Measurements from ENCODE around the gene SCYGR4. TPM values are rescaled to one million over a fixed set of nuclear protein-coding genes. Genes with fewer than 3 reads are reported as not detected.

Gene SCYGR4
- total and polyA plus RNA-seq, 5 donors from 2014 or later, result not detected

- DNase-seq (no peak), ATAC-seq (ENCODE audit: low read depth in 2 of 2) (no peak)
- H3K27ac Mint-ChIP-seq, result no peak overlapping the region
- Histone ChIP-seq H3K27ac (ENCODE audit: insufficient read depth, low read length, poor library complexity, severe bottlenecking) (no peak overlapping the region), H3K9me3 (ENCODE audit: control insufficient read depth in 2 of 2, low read length in 2 of 2) (no peaks in the 10 kb centered on the region), H3K4me1 (ENCODE audit: control insufficient read depth, insufficient read depth, low read length, poor library complexity, severe bottlenecking) (no peaks in the 10 kb centered on the region), H3K4me3 (ENCODE audit: low read depth, low read length) (no peak overlapping the region), H3K36me3 (ENCODE audit: control insufficient read depth, insufficient read depth, low read length) (no peaks in the 10 kb centered on the region), H3K27me3 (ENCODE audit: control insufficient read depth, insufficient read depth, low read length) (peaks cover 4% of the 10 kb centered on the region)
- H3K4me3 Mint-ChIP-seq, result no peak overlapping the region
- H3K36me3 Mint-ChIP-seq, result no peaks in the 10 kb centered on the region
- peaks cover 14% of the 10 kb centered on the region for H3K27me3 Mint-ChIP-seq
- H3K4me1 Mint-ChIP-seq, result peaks cover 0 to 2% (median 0%) of the 10 kb centered on the region in 4 donors
- peaks cover 0 to 1% (median 0%) of the 10 kb centered on the region in 7 donors for H3K9me3 Mint-ChIP-seq
These were observed 3.1 kb upstream of the SCYGR4 start for GRCh38 chr2:227614246-227614645.

DNA sequence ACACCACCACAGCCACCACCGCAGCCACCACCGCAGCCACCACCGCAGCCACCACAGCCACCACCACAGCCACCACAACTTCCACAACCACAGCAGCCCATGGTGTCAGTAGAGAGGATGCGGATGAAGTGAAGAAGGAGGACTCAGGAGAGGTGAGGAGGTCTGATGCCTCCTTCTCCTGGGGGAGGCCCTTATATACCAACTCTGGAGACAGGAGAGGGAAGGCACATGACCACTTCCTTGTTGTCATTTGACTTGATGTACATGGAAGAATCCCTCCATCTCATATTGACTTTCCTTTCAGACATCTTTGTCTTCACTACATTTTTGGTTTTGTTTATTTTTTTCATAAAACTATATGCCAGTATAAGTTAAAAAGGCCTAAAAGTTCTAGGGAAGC, 2.6 kb upstream of the SCYGR4 start, which contains the start of gene SCYGR3:
Gene SCYGR3 (minus strand): TSS at position 101 of the 400 bp plus-strand sequence. CDS start 0 bp downstream, at position 101.
- H3K9me3 ChIP-seq (ENCODE audit: control insufficient read depth in 2 of 2, low read length in 2 of 2), result no peaks in the 10 kb centered on the region
- no peak for ATAC-seq (ENCODE audit: low read depth in 2 of 2)
- H3K9me3 Mint-ChIP-seq, result peaks cover 0 to 1% (median 0%) of the 10 kb centered on the region in 7 donors
- H3K36me3 ChIP-seq (ENCODE audit: control insufficient read depth, insufficient read depth, low read length), result no peaks in the 10 kb centered on the region
- no peaks in the 10 kb centered on the region for H3K4me1 ChIP-seq (ENCODE audit: control insufficient read depth, insufficient read depth, low read length, poor library complexity, severe bottlenecking)
- H3K27ac ChIP-seq (ENCODE audit: insufficient read depth, low read length, poor library complexity, severe bottlenecking), result no peak within 1 kb of the TSS
- peaks cover 18% of the 10 kb centered on the region for H3K27me3 Mint-ChIP-seq
- DNase-seq, result no peak
- no peak within 1 kb of the TSS for H3K4me3 Mint-ChIP-seq
- H3K4me3 ChIP-seq (ENCODE audit: low read depth, low read length), result no peak within 1 kb of the TSS
- no peaks in the 10 kb centered on the region for H3K36me3 Mint-ChIP-seq
- no peak within 1 kb of the TSS for H3K27ac Mint-ChIP-seq
- H3K27me3 ChIP-seq (ENCODE audit: control insufficient read depth, insufficient read depth, low read length), result peaks cover 4% of the 10 kb centered on the region
- peaks cover 0 to 2% (median 0%) of the 10 kb centered on the region in 4 donors for H3K4me1 Mint-ChIP-seq

DNA sequence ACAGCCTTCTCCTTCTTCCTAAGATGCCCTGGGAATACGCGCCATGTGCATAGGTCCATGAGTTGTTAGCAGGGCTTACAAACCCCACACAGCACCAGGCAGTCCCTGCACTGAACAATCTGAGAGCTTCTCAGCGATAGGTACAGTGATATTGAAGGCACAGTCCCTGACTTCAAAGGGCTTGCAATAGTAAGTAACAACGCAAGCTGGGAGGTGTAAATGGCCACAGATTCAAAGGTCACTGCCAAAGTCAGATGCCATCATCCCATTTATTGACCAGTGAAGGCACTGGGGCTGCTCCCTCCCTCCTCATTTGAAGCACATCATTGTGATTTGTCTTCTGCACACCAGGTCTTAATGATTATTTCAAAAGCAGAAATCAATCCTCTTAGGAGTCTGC, 2.1 kb upstream of the SCYGR4 start:
- no peak overlapping the region for H3K27ac ChIP-seq (ENCODE audit: insufficient read depth, low read length, poor library complexity, severe bottlenecking)
- H3K36me3 Mint-ChIP-seq, result no peaks in the 10 kb centered on the region
- H3K36me3 ChIP-seq (ENCODE audit: control insufficient read depth, insufficient read depth, low read length), result no peaks in the 10 kb centered on the region
- DNase-seq, result no peak
- no peak overlapping the region for H3K27ac Mint-ChIP-seq
- H3K4me1 ChIP-seq (ENCODE audit: control insufficient read depth, insufficient read depth, low read length, poor library complexity, severe bottlenecking), result no peaks in the 10 kb centered on the region
- H3K4me1 Mint-ChIP-seq, result no peaks in the 10 kb centered on the region
- peaks cover 0 to 1% (median 0%) of the 10 kb centered on the region in 7 donors for H3K9me3 Mint-ChIP-seq
- peaks cover 4% of the 10 kb centered on the region for H3K27me3 ChIP-seq (ENCODE audit: control insufficient read depth, insufficient read depth, low read length)
- H3K27me3 Mint-ChIP-seq, result peaks cover 20% of the 10 kb centered on the region
- no peaks in the 10 kb centered on the region for H3K9me3 ChIP-seq (ENCODE audit: control insufficient read depth in 2 of 2, low read length in 2 of 2)
- no peak for ATAC-seq (ENCODE audit: low read depth in 2 of 2)
- H3K4me3 Mint-ChIP-seq, result no peak overlapping the region
- H3K4me3 ChIP-seq (ENCODE audit: low read depth, low read length), result no peak overlapping the region

DNA sequence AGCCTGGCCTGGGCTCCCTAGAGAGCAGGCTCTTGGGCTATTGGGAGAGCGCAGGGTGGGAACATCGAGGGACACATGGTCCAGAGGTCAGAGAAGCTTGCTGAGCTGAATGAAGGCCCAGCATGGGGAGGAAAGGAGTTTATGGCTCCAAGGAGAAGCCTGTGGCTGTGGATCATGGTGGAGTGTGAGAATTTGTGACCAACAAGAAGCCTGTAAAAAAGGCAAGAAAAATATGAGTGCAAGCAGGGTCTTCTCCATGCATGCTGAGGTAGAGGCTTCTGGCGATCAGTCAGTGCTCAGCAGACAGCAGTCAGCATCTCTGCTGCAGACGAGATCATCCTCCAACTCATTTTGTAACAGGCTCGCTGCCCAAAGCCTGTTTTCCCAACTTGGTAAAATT, 1.4 kb upstream of the SCYGR4 start:
- no peak overlapping the region for H3K4me3 Mint-ChIP-seq
- Histone ChIP-seq H3K36me3 (ENCODE audit: control insufficient read depth, insufficient read depth, low read length) (no peaks in the 10 kb centered on the region), H3K27ac (ENCODE audit: insufficient read depth, low read length, poor library complexity, severe bottlenecking) (no peak overlapping the region), H3K27me3 (ENCODE audit: control insufficient read depth, insufficient read depth, low read length) (peaks cover 4% of the 10 kb centered on the region), H3K4me3 (ENCODE audit: low read depth, low read length) (no peak overlapping the region), H3K4me1 (ENCODE audit: control insufficient read depth, insufficient read depth, low read length, poor library complexity, severe bottlenecking) (no peaks in the 10 kb centered on the region), H3K9me3 (ENCODE audit: control insufficient read depth in 2 of 2, low read length in 2 of 2) (no peaks in the 10 kb centered on the region)
- DNase-seq, result no peak
- peaks cover 15% of the 10 kb centered on the region for H3K27me3 Mint-ChIP-seq
- ATAC-seq (ENCODE audit: low read depth in 2 of 2), result no peak
- no peak overlapping the region for H3K27ac Mint-ChIP-seq
- H3K4me1 Mint-ChIP-seq, result no peaks in the 10 kb centered on the region
- peaks cover 0 to 1% (median 0%) of the 10 kb centered on the region in 7 donors for H3K9me3 Mint-ChIP-seq
- H3K36me3 Mint-ChIP-seq, result no peaks in the 10 kb centered on the region

DNA sequence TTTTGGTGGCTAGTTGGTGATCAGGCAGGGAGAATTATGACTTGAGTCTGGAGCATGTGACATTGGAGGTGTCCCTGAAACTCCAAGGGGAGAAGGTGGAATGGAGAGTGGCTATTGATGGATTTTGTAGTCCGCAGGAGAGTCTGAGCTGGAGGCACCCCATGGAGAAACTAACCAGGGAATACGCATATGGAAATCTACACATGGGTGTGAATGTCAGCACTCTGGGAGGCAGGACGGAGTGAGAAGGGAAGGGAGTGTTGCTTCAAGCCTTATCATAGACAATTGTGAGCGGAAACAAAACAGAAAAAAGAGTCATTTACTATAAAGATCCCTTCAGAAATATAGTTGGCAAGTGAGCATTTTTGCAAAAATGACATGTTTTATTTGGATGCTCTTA, 667 bp upstream of the SCYGR4 start:
- no peaks in the 10 kb centered on the region for H3K36me3 Mint-ChIP-seq
- Histone ChIP-seq H3K4me3 (ENCODE audit: low read depth, low read length) (no peak overlapping the region), H3K36me3 (ENCODE audit: control insufficient read depth, insufficient read depth, low read length) (no peaks in the 10 kb centered on the region), H3K9me3 (ENCODE audit: control insufficient read depth in 2 of 2, low read length in 2 of 2) (no peaks in the 10 kb centered on the region), H3K27me3 (ENCODE audit: control insufficient read depth, insufficient read depth, low read length) (no peaks in the 10 kb centered on the region), H3K27ac (ENCODE audit: insufficient read depth, low read length, poor library complexity, severe bottlenecking) (no peak overlapping the region), H3K4me1 (ENCODE audit: control insufficient read depth, insufficient read depth, low read length, poor library complexity, severe bottlenecking) (no peaks in the 10 kb centered on the region)
- DNase-seq (no peak), ATAC-seq (ENCODE audit: low read depth in 2 of 2) (no peak)
- H3K4me1 Mint-ChIP-seq, result no peaks in the 10 kb centered on the region
- H3K27ac Mint-ChIP-seq, result no peak overlapping the region
- H3K4me3 Mint-ChIP-seq, result no peak overlapping the region
- H3K27me3 Mint-ChIP-seq, result peaks cover 14% of the 10 kb centered on the region
- peaks cover 0 to 1% (median 0%) of the 10 kb centered on the region in 7 donors for H3K9me3 Mint-ChIP-seq

GRCh38 chr2:227623226-227623625, 5.9 kb downstream of the SCYGR4 start:
- H3K4me1 Mint-ChIP-seq, result no peaks in the 10 kb centered on the region
- H3K27ac ChIP-seq (ENCODE audit: insufficient read depth, low read length, poor library complexity, severe bottlenecking), result no peak overlapping the region
- H3K27ac Mint-ChIP-seq, result no peak overlapping the region
- H3K36me3 Mint-ChIP-seq, result no peaks in the 10 kb centered on the region
- no peak overlapping the region for H3K4me3 Mint-ChIP-seq
- H3K36me3 ChIP-seq (ENCODE audit: control insufficient read depth, insufficient read depth, low read length), result no peaks in the 10 kb centered on the region
- ATAC-seq (ENCODE audit: low read depth in 2 of 2) (no peak), DNase-seq (no peak)
- H3K9me3 Mint-ChIP-seq, result peaks cover 0 to under 1% (median 0%) of the 10 kb centered on the region in 7 donors
- no peaks in the 10 kb centered on the region for H3K9me3 ChIP-seq (ENCODE audit: control insufficient read depth in 2 of 2, low read length in 2 of 2)
- H3K4me1 ChIP-seq (ENCODE audit: control insufficient read depth, insufficient read depth, low read length, poor library complexity, severe bottlenecking), result no peaks in the 10 kb centered on the region
- H3K27me3 ChIP-seq (ENCODE audit: control insufficient read depth, insufficient read depth, low read length), result peaks cover 3% of the 10 kb centered on the region
- H3K4me3 ChIP-seq (ENCODE audit: low read depth, low read length), result no peak overlapping the region
- H3K27me3 Mint-ChIP-seq, result peaks cover 19% of the 10 kb centered on the region

DNA sequence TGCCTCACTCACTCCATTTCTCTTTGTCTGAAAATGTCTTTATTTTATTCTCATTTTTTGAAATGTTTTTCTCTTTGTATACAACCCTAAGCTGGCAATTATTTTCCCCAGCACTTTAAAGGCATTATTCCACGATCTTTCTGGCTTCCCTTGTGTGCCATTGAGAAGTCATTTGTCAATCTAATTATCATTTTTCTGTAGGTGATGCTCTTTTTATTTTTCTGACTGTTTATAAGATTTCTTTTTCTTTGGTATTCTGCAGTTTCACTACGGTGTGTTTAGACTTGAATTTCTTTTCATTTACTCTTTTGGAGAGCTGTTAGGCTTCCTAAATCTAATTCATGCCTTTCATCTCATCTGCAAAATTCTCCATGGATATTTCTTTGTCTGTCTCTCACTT, 8.1 kb downstream of the SCYGR4 start:
- no peak overlapping the region for H3K27ac ChIP-seq (ENCODE audit: insufficient read depth, low read length, poor library complexity, severe bottlenecking)
- Mint-ChIP-seq H3K36me3 (no peaks in the 10 kb centered on the region), H3K9me3 (no peaks in the 10 kb centered on the region), H3K27ac (no peak overlapping the region), H3K27me3 (peaks cover 22% of the 10 kb centered on the region), H3K4me3 (no peak overlapping the region), H3K4me1 (no peaks in the 10 kb centered on the region)
- no peaks in the 10 kb centered on the region for H3K9me3 ChIP-seq (ENCODE audit: control insufficient read depth in 2 of 2, low read length in 2 of 2)
- H3K36me3 ChIP-seq (ENCODE audit: control insufficient read depth, insufficient read depth, low read length), result no peaks in the 10 kb centered on the region
- ATAC-seq (ENCODE audit: low read depth in 2 of 2) (no peak), DNase-seq (no peak)
- no peaks in the 10 kb centered on the region for H3K4me1 ChIP-seq (ENCODE audit: control insufficient read depth, insufficient read depth, low read length, poor library complexity, severe bottlenecking)
- H3K27me3 ChIP-seq (ENCODE audit: control insufficient read depth, insufficient read depth, low read length), result peaks cover 6% of the 10 kb centered on the region
- no peak overlapping the region for H3K4me3 ChIP-seq (ENCODE audit: low read depth, low read length)

GRCh38 chr2:227626580-227627151, 9.4 kb downstream of the SCYGR4 start:
- H3K4me3 Mint-ChIP-seq, result no peak overlapping the region
- H3K27ac Mint-ChIP-seq, result no peak overlapping the region
- H3K4me3 ChIP-seq (ENCODE audit: low read depth, low read length), result no peak overlapping the region
- H3K4me1 ChIP-seq (ENCODE audit: control insufficient read depth, insufficient read depth, low read length, poor library complexity, severe bottlenecking), result no peaks in the 10 kb centered on the region
- no peak for ATAC-seq (ENCODE audit: low read depth in 2 of 2)
- H3K9me3 ChIP-seq (ENCODE audit: control insufficient read depth in 2 of 2, low read length in 2 of 2), result no peaks in the 10 kb centered on the region
- H3K27me3 ChIP-seq (ENCODE audit: control insufficient read depth, insufficient read depth, low read length), result peaks cover 10% of the 10 kb centered on the region
- H3K36me3 ChIP-seq (ENCODE audit: control insufficient read depth, insufficient read depth, low read length), result no peaks in the 10 kb centered on the region
- no peaks in the 10 kb centered on the region for H3K9me3 Mint-ChIP-seq
- H3K36me3 Mint-ChIP-seq, result no peaks in the 10 kb centered on the region
- H3K4me1 Mint-ChIP-seq, result no peaks in the 10 kb centered on the region
- no peak overlapping the region for H3K27ac ChIP-seq (ENCODE audit: insufficient read depth, low read length, poor library complexity, severe bottlenecking)
- peaks cover 30% of the 10 kb centered on the region for H3K27me3 Mint-ChIP-seq
- no peak for DNase-seq

Measured in CD4-positive, CD25-positive, alpha-beta regulatory T cell (primary cell).